Activated CD8-positive, alpha-beta memory T cell treated with anti-CD3 and anti-CD28 coated beads for 36 hours (primary cell): Measurements from ENCODE around the gene YLPM1. TPM values are rescaled to one million over a fixed set of nuclear protein-coding genes. Genes with fewer than 3 reads are reported as not detected.
"Not testable (repeated sequence)": the region's sequence is repeated elsewhere in the genome, so short reads cannot be mapped to it uniquely, and the experiment has no call there.

ENCODE experiments used
- CTCF ChIA-PET: fragments of 350-600 bp; sonication (Branson Sonifier 250); formaldehyde crosslinking; loops from one replicate; lab custom pipeline; 2021; ENCODE audit warnings: antibody characterized with exemption; lab: Charles Lee
- POLR2A ChIA-PET: fragments of 350-600 bp; sonication (Branson Sonifier 250); formaldehyde crosslinking; loops from one replicate; lab custom pipeline; 2021; ENCODE audit warnings: antibody characterized with exemption; lab: Charles Lee
- total RNA-seq, 2 experiments: library from RNA; stranded (reverse); gene quantifications; one replicate each; pipeline ENCODE4 v1.2.3, GENCODE V29; 2021

The YLPM1 gene, protein sequence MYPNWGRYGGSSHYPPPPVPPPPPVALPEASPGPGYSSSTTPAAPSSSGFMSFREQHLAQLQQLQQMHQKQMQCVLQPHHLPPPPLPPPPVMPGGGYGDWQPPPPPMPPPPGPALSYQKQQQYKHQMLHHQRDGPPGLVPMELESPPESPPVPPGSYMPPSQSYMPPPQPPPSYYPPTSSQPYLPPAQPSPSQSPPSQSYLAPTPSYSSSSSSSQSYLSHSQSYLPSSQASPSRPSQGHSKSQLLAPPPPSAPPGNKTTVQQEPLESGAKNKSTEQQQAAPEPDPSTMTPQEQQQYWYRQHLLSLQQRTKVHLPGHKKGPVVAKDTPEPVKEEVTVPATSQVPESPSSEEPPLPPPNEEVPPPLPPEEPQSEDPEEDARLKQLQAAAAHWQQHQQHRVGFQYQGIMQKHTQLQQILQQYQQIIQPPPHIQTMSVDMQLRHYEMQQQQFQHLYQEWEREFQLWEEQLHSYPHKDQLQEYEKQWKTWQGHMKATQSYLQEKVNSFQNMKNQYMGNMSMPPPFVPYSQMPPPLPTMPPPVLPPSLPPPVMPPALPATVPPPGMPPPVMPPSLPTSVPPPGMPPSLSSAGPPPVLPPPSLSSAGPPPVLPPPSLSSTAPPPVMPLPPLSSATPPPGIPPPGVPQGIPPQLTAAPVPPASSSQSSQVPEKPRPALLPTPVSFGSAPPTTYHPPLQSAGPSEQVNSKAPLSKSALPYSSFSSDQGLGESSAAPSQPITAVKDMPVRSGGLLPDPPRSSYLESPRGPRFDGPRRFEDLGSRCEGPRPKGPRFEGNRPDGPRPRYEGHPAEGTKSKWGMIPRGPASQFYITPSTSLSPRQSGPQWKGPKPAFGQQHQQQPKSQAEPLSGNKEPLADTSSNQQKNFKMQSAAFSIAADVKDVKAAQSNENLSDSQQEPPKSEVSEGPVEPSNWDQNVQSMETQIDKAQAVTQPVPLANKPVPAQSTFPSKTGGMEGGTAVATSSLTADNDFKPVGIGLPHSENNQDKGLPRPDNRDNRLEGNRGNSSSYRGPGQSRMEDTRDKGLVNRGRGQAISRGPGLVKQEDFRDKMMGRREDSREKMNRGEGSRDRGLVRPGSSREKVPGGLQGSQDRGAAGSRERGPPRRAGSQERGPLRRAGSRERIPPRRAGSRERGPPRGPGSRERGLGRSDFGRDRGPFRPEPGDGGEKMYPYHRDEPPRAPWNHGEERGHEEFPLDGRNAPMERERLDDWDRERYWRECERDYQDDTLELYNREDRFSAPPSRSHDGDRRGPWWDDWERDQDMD (N-terminal part only)
- 10 to 100 TPM; 50.2 to 52.9 TPM for total RNA-seq

- ChIA-PET CTCF (interaction anchor here (0.6 to 2.2 kb wide), 10 partner anchors 9 to 153 kb away, joined by 3 to 9 read pairs (median 4); partner anchors contain the start of gene LTBP2), POLR2A (interaction anchor here (0.7 to 1.4 kb wide), 7 partner anchors 10 to 891 kb away, joined by 3 to 9 read pairs (median 4); no protein-coding TSS in a partner anchor)
Observed at GRCh38 chr14:74762917-74763802, at the start of gene YLPM1. Gene YLPM1 (plus strand): TSS chr14:74763316. CDS start chr14:74763490, 174 bp downstream.

GRCh38 chr14:74713395-74713735 lies 49.8 kb upstream of the YLPM1 start:
- CTCF ChIA-PET = interaction anchor here (0.9 kb wide), 1 partner anchor 104 kb away, joined by 4 read pairs; no protein-coding TSS in a partner anchor

DNA sequence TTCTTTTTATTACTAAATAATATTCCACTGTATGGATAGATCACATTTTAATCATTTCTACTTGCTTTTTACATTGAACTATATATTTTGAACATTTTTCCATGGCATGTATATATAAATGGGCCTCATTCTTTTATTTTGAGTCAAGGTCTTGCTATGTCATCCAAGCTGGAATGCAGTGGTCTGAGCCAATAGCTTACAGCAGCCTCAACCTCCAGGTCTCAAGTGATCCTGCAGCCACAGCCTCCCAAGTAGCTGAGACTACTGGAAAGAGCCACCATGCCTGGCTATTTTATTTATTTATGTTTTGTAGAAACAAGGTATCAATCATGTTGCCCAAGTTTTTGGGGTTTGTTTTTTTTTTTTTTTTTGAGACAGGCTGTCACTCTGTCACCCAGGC lies 42.6 kb upstream of the YLPM1 start:
- POLR2A ChIA-PET = no interaction called here
- CTCF ChIA-PET = interaction anchor here (0.7 kb wide), 2 partner anchors 14 to 550 kb away, joined by 3 to 4 read pairs; no protein-coding TSS in a partner anchor

More at GRCh38 chr14:74713395-74713735, 49.8 kb upstream of the YLPM1 start:
- POLR2A ChIA-PET = interaction anchor here (1.0 kb wide), 1 partner anchor 50 kb away, joined by 3 read pairs; the partner anchor contains the start of gene YLPM1

DNA sequence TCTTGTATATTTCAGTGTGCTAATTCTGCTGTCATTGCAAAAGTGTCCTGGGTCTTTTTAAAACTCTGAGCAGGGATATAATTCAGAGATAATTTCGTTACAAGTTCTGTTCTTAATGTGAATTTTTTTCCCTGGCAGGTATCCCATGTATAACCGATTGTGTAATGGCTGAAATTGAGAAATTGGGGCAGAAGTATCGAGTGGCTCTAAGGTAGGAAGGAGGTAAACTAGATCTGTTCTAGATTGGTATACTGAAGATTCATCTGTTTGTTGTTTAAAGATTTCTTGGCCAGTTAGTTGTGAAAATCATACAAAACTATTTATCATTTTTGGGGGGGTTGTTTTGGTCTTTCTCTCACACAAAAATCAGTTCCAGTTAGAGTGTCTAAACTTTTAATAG lies 40.0 kb upstream of the YLPM1 start:
- CTCF ChIA-PET = interaction anchor here (0.7 kb wide), 2 partner anchors 88 to 109 kb away, joined by 3 read pairs; no protein-coding TSS in a partner anchor
- POLR2A ChIA-PET = no interaction called here

GRCh38 chr14:74732387-74732786 lies 30.7 kb upstream of the YLPM1 start:
- CTCF ChIA-PET = no interaction called here
- POLR2A ChIA-PET = interaction anchor here (0.5 kb wide), 1 partner anchor 462 kb away, joined by 4 read pairs; no protein-coding TSS in a partner anchor

DNA sequence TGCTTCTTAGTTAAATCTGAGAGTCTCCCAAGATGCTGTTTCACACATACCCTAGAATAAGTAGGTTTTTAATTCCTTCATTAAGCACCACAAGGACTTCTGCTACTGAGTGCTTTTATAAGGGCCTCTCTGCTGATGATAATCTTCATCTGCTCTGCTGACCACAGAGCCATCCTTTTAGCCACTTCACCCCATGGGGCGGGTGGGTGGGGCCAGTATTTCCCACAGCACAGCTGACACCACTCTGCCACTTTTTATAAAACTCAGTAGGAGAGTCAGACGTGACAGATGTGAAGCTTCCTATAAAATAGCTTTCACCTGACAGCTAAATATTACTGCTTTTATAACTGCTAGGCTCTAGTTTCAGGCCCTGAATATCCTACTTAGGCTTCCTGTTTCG lies 29.9 kb upstream of the YLPM1 start:
- ChIA-PET CTCF (no interaction called here), POLR2A (no interaction called here)

- POLR2A ChIA-PET = no interaction called here
- CTCF ChIA-PET = interaction anchor here (1.1 kb wide), 1 partner anchor 38 kb away, joined by 3 read pairs; no protein-coding TSS in a partner anchor
Observed at GRCh38 chr14:74735125-74735524, 28.0 kb upstream of the YLPM1 start.

DNA sequence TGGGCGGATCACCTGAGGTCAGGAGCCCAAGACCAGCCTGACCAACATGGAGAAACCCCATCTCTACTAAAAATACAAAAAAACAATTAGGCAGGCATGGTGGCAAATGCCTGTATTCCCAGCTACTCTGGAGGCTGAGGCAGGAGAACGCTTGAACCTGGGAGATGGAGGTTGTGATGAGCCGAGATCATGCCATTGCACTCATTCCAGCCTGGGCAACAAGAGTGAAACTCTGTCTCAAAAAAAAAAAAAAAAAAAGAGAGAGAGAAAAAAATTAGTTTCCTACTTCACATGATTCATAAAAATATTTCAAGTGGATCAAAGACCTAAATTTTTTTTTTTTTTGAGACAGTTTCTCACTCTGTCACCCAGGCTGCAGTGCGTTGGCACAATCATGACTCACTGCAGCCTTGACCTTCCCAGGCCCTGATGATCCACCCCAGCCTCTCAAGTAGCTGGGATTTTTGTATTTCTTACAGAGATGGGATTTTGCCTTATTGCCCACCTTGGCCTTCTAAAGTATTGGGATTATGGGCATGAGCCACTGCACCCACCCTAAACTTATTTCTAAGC lies 25.3 kb upstream of the YLPM1 start:
- ChIA-PET CTCF (no interaction called here), POLR2A (interaction anchor here (0.7 kb wide), 1 partner anchor 103 kb away, joined by 6 read pairs; no protein-coding TSS in a partner anchor)

GRCh38 chr14:74739293-74740030 lies 23.7 kb upstream of the YLPM1 start:
- ChIA-PET POLR2A (no interaction called here), CTCF (interaction anchor here (0.6 kb wide), 1 partner anchor 16 kb away, joined by 3 read pairs; no protein-coding TSS in a partner anchor)

- ChIA-PET POLR2A (no interaction called here), CTCF (no interaction called here)
Observed at GRCh38 chr14:74747237-74747636, 15.9 kb upstream of the YLPM1 start.

- CTCF ChIA-PET = interaction anchor here (1.8 kb wide), 1 partner anchor 9 kb away, joined by 8 read pairs; the partner anchor contains the start of gene YLPM1
- POLR2A ChIA-PET = no interaction called here
Observed at GRCh38 chr14:74754157-74754556, 9.0 kb upstream of the YLPM1 start.

- ChIA-PET POLR2A (interaction anchor here (0.6 kb wide), 2 partner anchors 12 to 105 kb away, joined by 3 to 4 read pairs; no protein-coding TSS in a partner anchor), CTCF (interaction anchor here (1.8 kb wide), 1 partner anchor 8 kb away, joined by 8 read pairs; the partner anchor contains the start of gene YLPM1)
Observed at GRCh38 chr14:74754899-74755298, 8.2 kb upstream of the YLPM1 start.

GRCh38 chr14:74756326-74756725 lies 6.8 kb upstream of the YLPM1 start:
- POLR2A ChIA-PET = no interaction called here
- CTCF ChIA-PET = interaction anchor here (0.6 kb wide), 1 partner anchor 189 kb away, joined by 3 read pairs; no protein-coding TSS in a partner anchor

GRCh38 chr14:74758505-74758904 lies 4.6 kb upstream of the YLPM1 start:
- CTCF ChIA-PET, POLR2A ChIA-PET: not testable (repeated sequence)

DNA sequence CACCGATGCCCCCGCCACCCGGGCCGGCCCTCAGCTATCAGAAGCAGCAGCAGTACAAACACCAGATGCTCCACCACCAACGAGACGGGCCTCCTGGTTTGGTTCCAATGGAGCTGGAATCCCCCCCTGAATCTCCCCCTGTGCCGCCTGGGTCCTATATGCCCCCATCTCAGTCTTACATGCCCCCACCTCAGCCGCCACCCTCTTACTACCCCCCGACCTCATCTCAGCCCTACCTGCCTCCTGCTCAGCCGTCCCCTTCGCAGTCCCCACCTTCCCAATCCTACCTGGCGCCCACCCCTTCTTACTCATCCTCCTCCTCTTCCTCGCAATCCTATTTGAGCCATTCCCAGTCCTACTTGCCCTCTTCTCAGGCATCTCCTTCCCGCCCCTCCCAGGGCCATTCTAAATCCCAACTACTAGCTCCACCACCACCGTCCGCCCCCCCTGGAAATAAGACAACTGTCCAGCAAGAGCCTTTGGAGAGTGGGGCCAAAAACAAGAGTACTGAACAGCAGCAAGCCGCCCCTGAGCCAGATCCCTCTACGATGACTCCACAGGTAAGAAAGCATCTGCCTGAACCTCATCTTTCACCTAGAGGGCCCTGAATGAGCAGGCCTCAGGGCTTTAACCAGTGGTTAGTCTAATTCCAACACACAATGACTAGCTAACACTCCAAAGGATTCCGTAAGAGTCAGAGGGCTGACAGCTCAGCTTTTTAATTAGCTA lies 851 bp downstream of the YLPM1 start:
- POLR2A ChIA-PET = interaction anchor here (0.8 to 1.4 kb wide), 2 partner anchors 10 to 50 kb away, joined by 3 to 9 read pairs; no protein-coding TSS in a partner anchor
- CTCF ChIA-PET = interaction anchor here (0.6 to 2.2 kb wide), 11 partner anchors 9 to 444 kb away, joined by 3 to 9 read pairs (median 4); partner anchors contain the start of gene LTBP2
